ENCODE data around the gene IQCN.

DNA sequence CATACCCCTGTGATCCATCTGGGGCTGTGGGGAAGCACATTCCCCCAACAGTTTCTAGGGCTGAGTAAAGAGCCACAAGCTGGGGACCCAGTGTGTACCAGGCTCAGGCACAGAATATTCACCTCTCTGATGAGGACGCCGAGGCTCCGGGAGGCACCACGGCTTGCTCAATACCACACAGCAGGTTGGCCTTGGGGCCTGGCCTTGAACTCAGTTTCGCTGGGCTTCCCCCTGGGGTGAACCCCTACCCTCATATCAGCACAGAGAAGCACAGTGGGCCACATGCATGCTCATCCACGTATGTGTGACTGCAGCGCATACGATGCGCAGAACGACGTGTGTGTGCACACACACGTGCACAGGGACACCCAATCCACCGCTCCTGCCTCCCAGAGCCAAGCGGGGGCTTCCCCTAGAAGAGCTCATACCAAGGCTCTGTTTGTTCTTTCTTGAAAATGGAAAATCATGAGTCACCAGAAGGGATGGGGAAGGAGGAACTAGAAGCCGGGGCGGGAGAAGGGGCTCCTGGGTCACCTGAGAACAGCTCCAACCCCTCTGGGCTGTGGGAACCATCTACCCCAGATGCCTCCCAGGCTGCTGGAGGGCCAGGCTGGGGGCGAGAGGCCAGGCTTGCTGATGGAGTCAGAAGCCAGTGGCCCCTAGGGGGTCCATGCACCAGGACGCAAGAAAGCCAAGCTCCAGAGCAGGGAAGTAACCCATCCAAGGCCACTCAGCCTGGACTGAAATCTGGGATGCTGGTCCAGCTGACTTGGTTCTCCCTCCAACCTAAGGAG lies 43.1 kb downstream of the IQCN start:
- TF ChIP-seq, protein P1, sequence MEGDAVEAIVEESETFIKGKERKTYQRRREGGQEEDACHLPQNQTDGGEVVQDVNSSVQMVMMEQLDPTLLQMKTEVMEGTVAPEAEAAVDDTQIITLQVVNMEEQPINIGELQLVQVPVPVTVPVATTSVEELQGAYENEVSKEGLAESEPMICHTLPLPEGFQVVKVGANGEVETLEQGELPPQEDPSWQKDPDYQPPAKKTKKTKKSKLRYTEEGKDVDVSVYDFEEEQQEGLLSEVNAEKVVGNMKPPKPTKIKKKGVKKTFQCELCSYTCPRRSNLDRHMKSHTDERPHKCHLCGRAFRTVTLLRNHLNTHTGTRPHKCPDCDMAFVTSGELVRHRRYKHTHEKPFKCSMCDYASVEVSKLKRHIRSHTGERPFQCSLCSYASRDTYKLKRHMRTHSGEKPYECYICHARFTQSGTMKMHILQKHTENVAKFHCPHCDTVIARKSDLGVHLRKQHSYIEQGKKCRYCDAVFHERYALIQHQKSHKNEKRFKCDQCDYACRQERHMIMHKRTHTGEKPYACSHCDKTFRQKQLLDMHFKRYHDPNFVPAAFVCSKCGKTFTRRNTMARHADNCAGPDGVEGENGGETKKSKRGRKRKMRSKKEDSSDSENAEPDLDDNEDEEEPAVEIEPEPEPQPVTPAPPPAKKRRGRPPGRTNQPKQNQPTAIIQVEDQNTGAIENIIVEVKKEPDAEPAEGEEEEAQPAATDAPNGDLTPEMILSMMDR (IDR thresholded peaks at IDR 0.05 in 8 of 11, conservative IDR thresholded peaks at IDR 0.05 in 3 of 11), result no peak
- TF ChIP-seq POLR2A (IDR thresholded peaks at IDR 0.05) (no peak), POLR2AphosphoS5 (IDR thresholded peaks at IDR 0.05) (no peak)

Data from spleen (tissue), 7 donors.